ENCODE data around the gene TST. TPM values are rescaled to one million over a fixed set of nuclear protein-coding genes. Genes with fewer than 3 reads are reported as not detected.

The TST gene
- total and polyA plus RNA-seq, 9 of the 15 experiments (the other 6 are each of a cell fraction or from before 2014, with no cell fraction given), result 1.4 to 26.9 (median 12.4) TPM

- Histone ChIP-seq H3K79me2 (ENCODE audit: control insufficient read depth, insufficient read depth, low read length) (no peaks in the 10 kb centered on the region), H3K9me1 (ENCODE audit: control insufficient read depth, insufficient read depth, low read length) (no peaks in the 10 kb centered on the region), H3K27me3 (ENCODE audit: control insufficient read depth in 2 of 2, insufficient read depth in 2 of 2, low read length in 2 of 2) (peaks cover 4 to 9% of the 10 kb centered on the region in 2 experiments; a peak in 2 of 5 replicates), H4K20me1 (replicated peaks; ENCODE audit: control insufficient read depth, insufficient read depth, low read length) (no peaks in the 10 kb centered on the region), H3K9ac (ENCODE audit: insufficient read depth in 1 of 2, low read depth in 2 of 2, low read length in 2 of 2) (peak overlapping the region in 1 of 2 experiments; percentile 29; a peak in 1 of 4 replicates), H2AFZ (ENCODE audit: low read depth, low read length) (no peak overlapping the region), H3K4me3 (no peak overlapping the region), H3K9me3 (replicated peaks; ENCODE audit: control insufficient read depth, insufficient read depth, low read depth, low read length) (no peaks in the 10 kb centered on the region), H3K4me2 (ENCODE audit: insufficient read depth, low read length) (no peak overlapping the region), H3K27ac (ENCODE audit: extremely low read depth, low read depth, low read length) (no peak overlapping the region), H3K36me3 (ENCODE audit: control insufficient read depth, insufficient read depth, low read length) (peaks cover 12% of the 10 kb centered on the region; the same call in 1 of the 3 replicates), H3K4me1 (replicated peaks in 1 of 2; ENCODE audit: control insufficient read depth in 2 of 2, insufficient read depth in 2 of 2, low read length in 2 of 2) (peaks cover 5 to 16% of the 10 kb centered on the region in 2 experiments; a peak in 4 of 5 replicates)
- WGBS (ENCODE audit: insufficient coverage, low coverage, missing lambda C conversion rate), result 47% methylated on average over 20 of the region's 23 CpGs
- ATAC-seq, result no peak
- FAIRE-seq, result no peak
- no TSS peak for BruUV-seq (replicated peaks)
- ChIA-PET POLR2A (interaction anchor here (0.8 kb wide), 1 partner anchor 10 kb away, joined by 3 read pairs; no protein-coding TSS in a partner anchor), CTCF (ENCODE audit: low intra/inter-chr PET ratio) (no interaction called here)
- in situ Hi-C loops (cut with MboI), result no loop called here
- DNase-seq (ENCODE audit: extremely low read depth in 1 of 4, low spot score in 3 of 4), result no peak
- TF ChIP-seq ZNF263 (CRISPR knock-in tag; IDR thresholded peaks at IDR 0.05; ENCODE audit: borderline replicate concordance) (no peak), ELF2 (CRISPR knock-in tag; IDR thresholded peaks at IDR 0.05) (no peak), HDAC1 (IDR thresholded peaks at IDR 0.05) (no peak), ZBTB43 (CRISPR knock-in tag; IDR thresholded peaks at IDR 0.05) (no peak)
- intact Hi-C loops (cut with micrococcal nuclease), result no loop called here
These were observed 14.6 kb upstream of the TST start for GRCh38 chr22:37033605-37034430.

Data from K562 (cell line).